Measurements from ENCODE around the gene PTGIR.

PTGIR gene, protein sequence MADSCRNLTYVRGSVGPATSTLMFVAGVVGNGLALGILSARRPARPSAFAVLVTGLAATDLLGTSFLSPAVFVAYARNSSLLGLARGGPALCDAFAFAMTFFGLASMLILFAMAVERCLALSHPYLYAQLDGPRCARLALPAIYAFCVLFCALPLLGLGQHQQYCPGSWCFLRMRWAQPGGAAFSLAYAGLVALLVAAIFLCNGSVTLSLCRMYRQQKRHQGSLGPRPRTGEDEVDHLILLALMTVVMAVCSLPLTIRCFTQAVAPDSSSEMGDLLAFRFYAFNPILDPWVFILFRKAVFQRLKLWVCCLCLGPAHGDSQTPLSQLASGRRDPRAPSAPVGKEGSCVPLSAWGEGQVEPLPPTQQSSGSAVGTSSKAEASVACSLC

DNA sequence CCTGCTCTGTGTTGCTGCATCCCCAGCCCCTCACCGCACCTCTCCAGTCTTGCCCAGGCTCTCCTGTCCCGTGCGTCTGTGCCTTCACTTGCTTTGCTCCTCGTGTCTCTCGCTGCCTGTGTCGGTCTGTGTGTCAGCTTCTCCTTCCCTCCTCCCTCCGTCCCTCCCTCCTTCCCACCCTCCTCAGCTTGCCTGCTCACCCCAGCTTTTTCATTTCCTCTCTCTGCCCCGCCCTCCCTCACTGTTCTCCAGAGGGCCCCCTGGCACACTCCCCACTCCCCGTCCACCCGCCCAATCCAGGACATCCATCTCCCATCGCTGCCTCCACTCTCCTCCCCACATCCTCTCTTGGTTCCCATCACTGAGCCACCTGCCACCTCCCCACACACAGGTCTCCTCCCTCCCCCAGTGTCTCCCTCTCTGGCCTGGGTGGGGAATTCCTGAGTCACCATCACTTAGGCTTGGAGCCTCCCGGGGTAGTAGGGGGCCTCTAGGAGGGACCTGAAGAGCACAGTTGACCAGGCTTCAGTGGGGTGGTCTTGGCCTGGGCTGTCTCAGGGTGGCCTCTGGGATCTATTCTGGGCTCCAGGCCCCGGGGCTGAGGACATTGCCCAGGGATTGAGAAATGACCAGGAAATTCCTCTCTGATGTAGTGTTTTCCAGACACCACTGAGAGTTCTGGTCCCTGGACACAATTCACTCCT lies at the start of gene PTGIR:
Gene PTGIR, minus strand, starts transcription at position 132 of the 704 bp plus-strand sequence. CDS start 864 bp downstream, outside the sequence.
- no peak for DNase-seq

DNA sequence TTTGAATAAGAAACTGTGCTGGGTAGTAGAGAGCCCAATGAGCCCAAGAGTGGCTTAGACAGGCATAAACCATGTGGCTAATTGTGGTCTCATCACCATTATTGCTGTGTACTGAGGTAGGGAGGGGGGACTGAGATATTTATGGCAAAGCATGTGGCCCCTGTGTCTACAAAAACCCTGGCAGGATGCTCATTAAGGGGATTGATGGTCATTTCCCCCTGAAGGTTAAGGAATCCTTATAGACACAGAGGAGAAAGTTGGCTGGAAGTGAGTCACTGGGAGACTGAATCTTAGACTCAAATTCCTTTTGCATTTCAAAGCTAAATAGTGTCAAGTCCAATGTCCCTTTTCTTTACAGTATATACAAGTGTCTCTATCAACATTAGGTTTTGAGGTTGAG lies 45.9 kb upstream of the PTGIR start:
- no peak for DNase-seq

DNA sequence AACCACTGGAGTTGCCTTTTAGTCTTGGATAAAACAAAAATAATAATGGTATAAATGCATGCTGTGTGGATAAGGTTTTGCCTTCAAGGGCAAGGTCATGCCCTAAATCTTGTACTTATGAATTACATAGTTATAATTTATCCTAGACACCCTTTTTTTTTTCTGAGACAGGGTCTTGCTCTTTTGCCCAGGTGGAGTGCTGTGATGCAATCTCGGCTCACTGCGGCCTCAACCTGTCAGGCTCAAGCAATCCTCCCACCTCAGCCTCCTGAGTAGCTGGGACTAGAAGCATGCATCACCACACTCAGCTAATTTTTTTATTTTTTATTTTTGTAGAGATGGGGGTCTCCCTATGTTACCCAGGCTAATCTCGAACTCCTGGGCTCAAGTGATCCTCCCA lies 43.8 kb upstream of the PTGIR start:
- DNase-seq, result no peak

DNA sequence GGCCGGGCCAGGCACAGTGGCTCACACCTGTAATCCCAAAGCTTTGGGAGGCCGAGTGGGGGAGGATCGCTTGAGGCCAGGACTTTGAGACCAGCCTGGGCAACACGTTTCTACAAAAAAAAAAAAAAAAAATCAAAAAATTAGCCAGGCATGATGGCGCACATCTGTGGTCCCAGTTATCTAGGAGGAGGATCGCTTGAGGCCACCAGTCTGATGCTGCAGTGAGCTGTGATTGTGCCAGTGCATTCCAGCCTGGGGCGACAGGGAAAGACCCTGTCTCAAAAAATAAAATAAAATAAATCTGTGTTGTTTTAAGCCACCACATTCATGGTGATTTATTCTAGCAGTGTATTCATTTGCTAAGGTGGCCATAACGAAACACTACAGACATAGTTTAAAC lies 40.2 kb upstream of the PTGIR start:
- no peak for DNase-seq

DNA sequence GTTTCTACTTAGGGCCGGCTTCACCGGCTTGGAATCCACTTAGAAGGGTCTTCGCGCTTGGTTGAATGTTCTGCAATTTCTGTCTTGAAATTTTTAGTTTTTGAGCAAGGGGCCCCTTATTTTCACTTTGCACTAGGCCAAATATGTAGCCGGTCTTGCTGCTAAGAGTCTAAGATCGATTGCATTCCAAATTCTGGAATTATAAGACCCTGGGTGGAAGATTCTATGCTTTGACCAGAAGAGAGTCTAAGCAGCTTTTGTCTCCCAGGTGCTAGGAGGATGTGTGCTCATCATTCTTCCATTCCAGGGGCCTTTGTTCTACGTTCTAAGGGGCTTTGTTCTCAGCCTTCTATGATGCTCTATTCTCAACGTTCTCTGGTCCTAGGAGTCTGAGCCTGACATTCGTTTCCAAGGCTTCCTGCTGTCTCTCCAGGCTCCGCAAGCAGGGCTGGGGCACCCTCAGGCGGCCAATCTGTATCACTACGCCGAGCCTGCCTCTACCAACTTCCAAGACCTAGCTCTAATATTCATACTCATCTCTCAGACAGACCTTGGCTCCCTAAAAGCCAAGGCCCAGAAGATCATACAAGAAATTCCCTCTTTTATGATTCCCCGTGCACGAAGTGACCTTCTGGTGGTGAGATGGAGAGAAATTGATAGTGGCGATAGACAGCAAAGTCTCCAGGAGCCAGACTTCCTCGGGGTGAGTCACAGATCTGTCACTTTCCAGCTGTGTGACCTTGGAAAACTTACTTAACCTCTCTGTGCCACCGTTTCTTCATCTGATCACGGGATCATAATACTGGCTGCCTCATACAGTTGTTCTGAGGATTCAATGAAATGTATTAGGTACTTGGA lies 37.1 kb upstream of the PTGIR start:
- peak; percentile 79 for DNase-seq

DNA sequence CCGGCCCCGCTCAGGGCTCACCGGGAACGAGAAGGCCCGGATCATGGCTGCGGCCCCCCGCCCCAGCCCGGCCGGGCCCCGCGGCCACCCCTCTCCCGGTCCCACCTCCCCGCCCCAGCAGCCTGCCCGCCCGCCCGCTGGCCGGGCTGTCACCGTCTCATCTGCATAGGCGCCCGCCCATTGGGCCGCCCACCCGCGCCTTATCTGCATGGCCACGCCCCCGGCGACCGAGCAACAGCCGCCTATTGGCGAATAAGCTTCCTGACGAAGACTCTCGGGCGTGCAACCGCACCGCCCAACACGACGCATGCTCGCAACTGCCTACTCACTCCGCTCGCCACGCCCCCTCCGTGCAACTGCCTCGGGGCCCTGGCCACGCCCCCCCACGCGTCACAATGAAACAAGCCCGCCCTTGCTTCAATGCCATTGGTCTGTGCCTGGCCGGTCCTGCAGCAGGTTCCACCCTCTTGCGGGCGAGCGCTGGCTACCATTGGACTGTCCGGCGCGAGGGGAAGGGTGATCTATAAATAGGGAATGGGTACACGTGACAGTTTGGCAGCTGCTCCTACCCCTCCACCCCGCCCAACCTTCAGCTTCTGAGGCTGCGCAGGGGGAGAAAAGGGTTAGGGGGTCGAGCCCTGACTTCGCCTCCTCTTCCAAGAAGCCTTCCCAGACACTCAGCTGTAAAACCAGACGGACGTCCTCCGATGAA lies 36.3 kb upstream of the PTGIR start, which contains the start of gene DACT3:
Gene DACT3, minus strand, starts transcription at position 163 of the 712 bp plus-strand sequence. Its CDS starts 118 bp downstream, at position 45.
- DNase-seq, result peak; percentile 98

DNA sequence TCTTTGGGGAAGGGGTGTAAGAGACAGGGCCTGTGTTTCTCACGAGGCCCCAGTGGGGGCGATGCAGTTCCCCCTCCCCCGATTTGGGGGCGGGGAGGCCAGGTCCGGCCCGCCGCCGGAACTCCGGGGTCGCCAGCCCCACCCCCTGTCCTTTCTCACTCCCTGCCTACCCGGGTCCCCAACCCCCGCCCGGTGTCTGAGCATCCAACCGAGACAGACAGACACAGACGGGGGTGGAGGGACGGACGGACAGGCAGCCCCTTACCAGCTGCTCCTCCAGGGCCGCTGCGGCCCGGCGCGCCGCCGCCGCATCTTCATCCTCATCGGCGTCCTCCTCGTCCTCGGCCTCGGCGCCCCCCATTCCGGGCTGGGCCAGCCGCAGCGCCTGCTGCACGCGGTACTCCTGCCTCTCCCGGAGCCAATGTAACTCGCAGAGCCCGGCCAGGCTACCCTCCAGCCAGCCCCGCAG lies 35.7 kb upstream of the PTGIR start:
- no peak for DNase-seq

DNA sequence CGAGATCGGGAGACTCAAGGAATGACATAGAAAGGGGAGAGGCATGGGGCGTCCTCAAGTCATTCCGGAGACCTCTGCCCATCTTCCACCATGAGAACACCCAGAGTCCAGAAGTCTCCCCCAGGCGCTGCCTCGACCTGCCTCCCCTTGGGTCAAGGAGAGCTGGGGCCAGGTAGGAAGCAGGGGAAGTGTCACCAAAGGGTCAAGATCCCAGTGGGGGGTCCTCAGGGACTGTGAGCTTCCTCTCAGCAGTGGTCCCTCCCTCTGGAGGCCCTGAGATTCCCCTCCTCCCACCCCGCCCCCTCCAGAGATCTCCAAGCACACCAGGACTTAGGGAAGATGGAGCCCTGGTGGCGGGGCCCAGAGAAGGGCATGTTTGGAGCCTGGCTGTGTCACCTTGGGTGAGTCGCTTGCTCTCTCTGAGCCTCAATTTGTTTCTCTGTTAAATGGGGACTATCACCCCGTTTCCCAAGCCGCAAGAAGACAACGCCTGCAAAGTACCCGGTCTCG lies 35.2 kb upstream of the PTGIR start:
- DNase-seq, result no peak

DNA sequence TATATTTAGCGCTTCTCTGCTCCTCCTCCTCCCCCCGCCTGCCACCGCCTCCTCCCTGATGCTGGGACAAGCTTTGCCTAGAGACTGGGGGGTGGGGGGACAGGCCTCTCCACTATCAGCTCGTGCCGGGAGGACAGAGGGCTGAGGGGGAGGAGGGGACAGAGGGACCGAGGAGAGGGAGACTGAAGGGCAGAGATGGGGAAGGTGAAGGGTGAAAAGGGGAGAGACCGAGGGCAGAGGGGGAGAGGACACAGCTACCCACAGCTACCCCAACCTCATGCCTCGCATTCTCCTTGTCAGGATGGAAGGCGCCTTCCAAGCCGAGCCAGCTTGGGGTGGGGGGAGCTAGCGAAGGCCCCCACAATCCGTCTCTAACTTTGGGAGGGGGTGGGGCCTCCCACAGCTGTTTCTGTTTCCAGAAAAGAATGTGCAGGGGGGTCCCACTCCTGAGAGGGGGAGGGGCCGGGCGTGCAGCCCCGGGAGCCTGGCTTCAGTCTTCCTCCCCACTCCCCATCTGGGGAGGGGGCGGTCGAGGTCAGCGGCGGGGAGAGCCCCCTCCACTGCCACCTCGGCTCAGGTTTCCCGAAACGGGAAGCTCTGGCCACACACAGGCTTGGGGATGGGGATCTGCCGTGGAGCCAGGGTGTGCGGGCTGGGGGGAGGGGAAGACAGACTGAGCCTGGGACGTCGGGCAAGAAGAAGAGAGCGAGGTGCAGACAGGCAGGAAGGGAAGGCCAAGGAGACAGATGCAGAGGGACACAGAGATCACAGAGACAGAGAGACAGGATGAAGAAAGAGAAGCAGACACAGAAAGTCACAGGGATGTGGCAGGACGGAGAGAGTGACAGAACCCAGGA lies 34.5 kb upstream of the PTGIR start:
- DNase-seq, result no peak

DNA sequence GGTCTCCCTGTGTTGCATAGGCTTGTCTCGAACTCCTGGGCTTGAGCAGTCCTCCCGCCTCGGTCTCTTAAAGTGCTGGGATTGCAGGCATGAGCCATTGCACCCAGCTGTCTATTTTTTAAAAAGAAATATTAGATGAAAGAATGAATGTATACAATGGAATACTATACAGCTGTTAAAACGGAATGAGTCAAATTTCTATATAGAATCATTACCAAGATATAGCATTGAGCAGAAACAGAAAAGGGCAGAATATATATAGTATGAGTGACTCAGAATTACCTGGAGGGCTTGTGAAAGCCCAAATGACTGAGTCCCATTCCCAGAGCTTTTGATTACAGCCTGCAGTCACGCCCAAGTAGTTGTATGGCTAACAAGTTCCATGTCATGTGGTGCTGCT lies 31.7 kb upstream of the PTGIR start:
- no peak for DNase-seq

DNA sequence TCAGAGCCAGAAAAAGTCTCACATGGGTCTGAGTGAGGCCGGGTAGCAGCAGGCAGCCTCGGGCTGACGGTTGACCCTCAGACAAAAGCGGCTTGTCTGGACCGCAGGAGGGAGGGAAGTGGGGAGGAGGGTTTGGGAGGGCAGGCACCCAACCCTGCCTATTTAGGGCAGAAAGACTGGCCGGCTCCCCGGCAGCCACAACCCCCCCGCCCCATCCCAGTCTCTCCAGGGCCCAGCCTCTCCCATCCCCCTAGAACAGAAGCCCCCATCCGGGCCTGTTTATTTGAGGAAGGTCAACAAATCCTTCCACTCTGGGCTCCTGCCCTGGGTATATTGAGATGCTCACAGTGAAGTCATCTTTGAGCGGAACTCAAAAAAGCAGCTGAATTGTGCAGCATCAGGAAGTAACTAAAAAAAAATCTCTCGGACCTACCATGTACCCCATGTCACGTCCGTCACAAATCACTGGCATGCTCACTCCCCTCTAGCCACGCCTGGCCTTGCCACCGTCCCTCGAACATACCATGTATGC lies 29.8 kb upstream of the PTGIR start:
- no peak for DNase-seq

DNA sequence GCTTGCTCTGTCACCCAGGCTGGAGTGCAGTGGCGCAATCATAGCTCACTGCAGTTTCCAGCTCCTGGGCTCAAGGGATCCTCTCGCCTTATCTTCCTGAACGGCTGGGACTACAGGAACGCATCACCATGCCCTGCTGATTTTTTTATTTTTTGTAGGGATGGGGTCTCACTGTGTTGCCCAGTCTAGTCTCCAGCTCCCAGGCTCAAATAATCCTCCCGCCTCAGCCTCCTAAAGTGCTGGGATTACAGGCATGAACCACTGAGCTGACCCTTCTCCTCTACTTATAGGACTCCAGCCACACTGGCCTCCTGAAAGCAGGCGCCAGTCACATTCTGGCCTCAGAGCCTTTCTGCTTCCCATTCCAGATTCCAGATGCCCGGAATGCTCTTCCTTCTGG lies 25.6 kb upstream of the PTGIR start:
- no peak for DNase-seq

DNA sequence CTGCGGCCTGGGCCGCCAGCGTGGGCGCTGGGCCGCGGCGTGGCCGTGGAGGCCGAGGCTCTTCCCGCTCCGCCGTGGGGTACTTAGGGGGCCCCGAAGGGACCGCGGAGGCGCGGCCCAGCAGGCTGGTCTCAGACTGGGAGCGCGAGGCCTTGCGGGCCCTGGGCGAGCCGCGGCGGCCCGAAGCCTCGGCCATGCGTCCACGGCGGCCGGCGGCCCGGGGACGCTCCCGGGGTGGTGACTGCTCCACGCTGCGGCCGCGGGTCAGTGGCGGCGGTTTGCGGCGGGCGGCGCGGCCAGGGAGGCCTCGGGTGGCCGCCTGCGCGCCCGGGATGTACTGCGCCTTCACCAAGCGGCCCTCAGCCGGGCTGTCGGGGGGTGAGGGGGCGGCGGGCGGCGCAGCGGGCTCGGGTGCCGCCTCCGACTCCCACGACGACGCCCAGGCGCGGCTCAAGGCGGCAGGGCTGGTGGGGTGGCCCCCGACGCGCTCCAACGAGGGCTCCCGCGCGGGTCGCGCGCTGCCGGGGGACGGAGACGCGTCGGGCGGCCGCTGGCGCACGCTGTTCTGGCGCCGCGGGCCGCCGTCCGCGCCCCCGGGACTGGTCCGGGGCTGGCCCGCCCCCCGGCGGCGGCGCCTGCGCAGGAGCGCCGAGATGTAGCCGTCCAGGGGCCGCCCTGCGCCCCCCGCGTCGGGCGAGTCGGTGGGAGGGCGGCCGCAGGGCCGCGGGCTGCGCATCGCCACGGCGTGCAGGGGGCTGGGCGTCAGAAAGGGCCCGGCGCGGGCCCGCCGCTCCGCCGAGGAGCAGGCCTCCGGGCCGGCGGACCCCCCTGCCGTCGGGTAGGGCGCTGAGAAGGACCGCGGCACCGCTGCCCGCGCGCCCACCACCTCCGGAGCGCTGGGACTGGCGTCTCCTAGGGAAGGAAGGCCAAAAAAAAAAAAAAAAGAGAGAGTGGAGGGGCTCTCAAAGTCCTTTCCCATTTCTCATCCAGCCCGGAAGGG lies 24.4 kb upstream of the PTGIR start:
- no peak for DNase-seq

DNA sequence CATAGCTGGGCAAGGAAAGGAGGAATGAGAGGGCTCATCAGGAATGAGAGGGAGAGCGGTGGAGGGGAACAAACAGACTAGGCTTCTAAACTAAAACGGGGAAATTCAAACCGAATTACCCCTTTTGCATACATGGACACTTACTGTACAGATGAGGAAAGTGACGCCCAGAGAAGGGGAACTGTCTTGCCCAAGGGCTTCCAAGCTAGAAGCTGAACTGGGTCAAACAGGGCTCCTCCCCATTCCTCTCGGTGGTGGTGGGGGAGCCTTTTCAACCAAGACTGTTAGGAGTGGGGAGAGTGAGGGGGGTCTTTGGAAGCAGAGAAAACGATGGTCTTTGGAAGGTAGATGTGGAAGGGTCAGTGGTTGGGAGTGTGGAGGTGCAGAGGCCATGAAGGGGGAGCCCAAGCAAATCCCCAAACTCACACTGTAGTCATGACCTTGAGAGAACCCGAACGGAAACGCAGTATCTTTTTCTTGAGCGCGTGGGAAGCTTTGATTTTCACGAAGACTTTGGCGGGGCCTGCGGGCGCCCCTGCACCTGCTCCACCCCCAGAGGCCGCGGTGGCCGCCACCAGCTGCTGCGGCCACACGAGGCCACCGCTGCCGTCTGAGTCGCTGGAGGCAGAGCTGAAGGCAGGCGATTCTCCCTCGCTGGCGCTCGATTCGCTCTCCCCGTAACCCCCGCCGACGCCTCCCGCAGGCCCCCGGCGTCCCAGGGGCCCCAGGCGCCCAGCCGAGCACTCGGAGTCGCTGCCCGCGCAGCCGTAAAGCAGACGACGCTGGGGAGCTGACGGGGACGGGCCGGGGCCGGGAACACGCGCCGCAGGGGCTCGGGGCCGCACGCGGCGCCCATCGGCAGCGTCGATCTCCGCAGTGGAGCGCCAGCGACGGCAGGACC lies 23.4 kb upstream of the PTGIR start:
- DNase-seq, result no peak

DNA sequence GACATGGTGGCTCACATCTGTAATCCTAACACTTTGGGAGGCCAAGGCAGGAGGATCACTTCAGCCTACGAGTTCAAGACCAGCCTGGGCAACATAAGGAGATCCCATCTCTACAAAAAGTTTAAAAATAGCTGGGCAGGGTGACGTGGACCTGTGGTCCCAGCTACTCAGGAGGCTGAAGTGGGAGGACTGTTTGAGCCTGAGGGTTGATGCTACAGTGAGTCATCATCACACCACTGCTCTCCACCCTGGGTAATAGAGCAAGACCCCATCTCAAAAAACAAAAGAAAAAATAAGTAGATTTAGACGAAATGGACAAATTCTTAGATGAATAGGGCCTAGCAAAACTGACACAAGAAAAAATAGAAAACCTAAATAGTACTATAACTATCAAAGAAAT lies 21.5 kb upstream of the PTGIR start:
- no peak for DNase-seq

DNA sequence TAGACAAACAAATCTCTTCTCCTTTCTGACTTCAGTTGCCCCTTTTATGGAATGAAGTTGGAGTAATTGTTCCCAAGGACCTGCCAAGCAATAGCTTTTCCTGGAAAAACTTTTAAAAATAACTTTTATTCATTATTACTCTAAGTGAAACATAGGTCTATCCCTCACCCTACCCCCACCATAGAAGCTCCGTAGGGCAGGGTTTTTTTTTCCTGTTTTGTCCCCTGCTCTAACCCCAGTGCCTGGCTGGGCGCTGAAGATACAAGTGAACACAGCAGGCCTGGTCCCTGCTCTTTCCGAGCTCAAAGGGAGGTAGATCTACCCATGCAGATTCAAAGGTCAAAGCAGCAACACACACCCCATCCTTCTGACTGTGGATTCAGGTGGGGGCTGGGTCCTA lies 19.8 kb upstream of the PTGIR start:
- no peak for DNase-seq

DNA sequence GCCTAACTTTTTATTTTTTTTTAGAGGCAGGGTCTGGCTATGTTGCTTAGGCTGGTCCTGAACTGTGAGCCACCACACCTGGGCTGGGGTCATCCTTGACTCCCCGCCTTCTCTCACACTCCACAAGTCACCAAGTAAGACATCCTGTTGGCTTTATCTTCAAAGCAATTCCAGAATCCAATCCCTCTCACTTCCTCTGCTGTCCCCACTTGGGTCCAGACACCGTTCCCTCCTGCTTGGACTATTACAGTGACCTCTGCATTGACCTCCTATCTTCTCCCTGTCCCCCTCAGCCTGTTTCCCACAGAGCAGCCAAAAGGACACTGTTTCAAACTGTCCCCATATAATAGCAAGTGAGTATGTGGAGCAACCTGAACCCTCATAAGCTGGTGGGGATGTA lies 15.8 kb upstream of the PTGIR start:
- no peak for DNase-seq

DNA sequence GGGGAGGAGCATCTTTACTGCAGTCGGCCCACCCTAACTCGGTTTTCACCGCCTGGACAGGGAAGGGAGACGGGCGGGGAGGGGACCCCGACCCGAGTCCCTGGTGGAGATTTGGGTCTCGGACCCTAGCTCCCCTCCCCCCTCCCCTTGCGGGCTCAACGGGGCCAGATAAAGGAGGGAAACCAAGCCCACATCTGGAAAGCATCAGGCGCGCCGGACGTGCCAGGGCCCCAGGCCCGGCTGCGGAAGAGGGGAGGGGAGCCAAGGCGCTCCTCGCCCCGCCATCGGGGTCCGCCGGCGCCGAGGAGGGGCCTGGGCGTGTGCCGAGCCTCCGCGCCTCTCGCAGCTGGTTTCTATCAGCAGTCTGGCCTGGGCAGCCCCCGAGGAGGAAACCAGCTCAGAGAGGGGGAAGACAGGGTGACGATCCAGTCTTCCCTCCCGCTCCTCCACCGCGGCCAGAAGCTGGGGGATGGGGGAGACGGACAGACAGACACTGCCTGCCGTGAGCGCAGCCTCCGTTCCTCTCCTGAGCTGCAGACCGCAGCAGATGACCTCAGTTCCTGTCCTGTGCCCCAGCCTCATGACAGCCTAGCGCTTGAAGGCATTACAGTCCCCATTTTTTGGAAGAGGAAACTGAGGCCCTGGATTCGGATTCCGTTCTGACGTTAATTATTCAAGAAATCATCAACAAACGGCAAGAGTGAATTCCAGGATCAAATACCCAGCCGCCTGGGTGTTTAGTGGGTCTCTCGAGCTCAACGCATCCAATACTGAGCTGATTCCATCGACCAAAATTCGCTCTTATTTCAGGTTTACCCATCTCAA lies 14.7 kb upstream of the PTGIR start:
- no peak for DNase-seq

All from NCI-H187 treated with DMSO at 0.1 percent for 48 hours (cell line).